Caki2 (cell line): ENCODE measurements around the gene PCSK5. TPM values are rescaled to one million over a fixed set of nuclear protein-coding genes. Genes with fewer than 3 reads are reported as not detected.
"Not testable (repeated sequence)": the region's sequence is repeated elsewhere in the genome, so short reads cannot be mapped to it uniquely, and the experiment has no call there.

Experiments
- DNase-seq: peaks from one replicate; pipeline ENCODE4 v3.0.0-alpha.2; 2015; ENCODE audit warnings: low read depth
- in situ Hi-C: cut with HindIII; loops from 2 replicates; pipeline ENCODE4 v1.10.0; 2016; ENCODE audit warnings: low sequenced_read_pairs, low pct_unique_long_range_greater_than_20kb, mixed read lengths
- total RNA-seq: library from RNA; depleted of rRNA; stranded (reverse); fragments of >200 nt; shearing (Covaris generic); gene quantifications from 2 replicates; pipeline ENCODE4 v1.2.3, GENCODE V29; 2014; ENCODE audit warnings: low replicate concordance

PCSK5 gene
- total RNA-seq, 1 experiment from 2014 or later, result 104 TPM

DNA sequence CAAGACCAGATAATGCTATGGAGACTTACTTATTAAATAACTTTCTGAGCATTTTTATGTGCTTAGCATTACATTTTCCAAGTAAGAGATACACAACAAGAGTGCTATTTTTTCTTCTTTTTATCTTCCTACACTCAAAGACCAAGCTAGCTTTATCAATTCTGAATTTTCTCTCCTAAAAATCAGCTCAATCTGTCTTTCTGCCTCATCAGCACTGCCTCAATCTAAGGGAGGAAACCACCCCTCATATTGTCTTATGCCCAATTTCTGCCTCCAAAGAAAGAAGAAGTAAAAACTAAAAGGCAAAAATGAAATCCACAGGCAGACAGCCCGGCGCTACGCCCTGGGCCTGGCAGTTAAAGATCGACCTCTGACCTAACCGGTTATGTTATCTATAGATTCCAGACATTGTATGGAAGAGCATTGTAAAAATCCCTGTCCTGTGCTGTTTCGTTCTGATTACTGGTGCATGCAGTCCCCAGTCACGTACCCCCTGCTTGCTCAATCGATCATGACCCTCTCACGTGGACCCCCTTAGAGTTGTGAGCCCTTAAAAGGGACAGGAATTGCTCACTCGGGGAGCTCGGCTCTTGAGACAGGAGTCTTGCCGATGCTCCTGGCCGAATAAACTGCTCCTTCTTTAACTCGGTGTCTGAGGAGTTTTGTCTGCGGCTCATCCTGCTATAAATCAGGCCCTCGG lies 472.0 kb downstream of the PCSK5 start:
- DNase-seq, in situ Hi-C loops: not testable (repeated sequence)

GRCh38 chr9:76363032-76363395 lies 472.5 kb downstream of the PCSK5 start:
- in situ Hi-C loops, result no loop called here
- no peak for DNase-seq

DNA sequence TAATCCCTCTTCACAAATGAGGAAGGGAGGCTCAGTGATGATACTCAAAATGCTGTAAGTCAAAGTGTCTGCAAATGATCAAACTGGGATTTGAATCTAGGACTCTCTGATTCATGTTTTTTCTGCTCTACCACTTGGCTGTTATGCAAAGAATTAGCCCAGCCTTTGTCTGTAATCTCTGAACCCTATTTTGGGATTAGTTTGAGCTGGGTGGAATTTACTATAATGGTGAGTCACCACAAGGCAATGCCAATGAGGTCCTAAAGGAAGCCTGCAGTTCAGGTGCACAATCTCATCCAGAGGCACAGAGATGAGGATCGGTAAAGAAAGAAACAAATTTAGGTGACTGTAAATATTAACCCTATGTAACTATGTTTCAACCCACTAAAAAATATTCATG lies 474.6 kb downstream of the PCSK5 start:
- in situ Hi-C loops, result no loop called here
- peak; percentile 54 for DNase-seq

GRCh38 chr9:76366275-76366674 lies 475.8 kb downstream of the PCSK5 start:
- no peak for DNase-seq
- in situ Hi-C loops, result no loop called here

- DNase-seq, result peak; percentile 80
These were observed 479.1 kb downstream of the PCSK5 start for GRCh38 chr9:76369583-76369982.

GRCh38 chr9:76370396-76371023 lies 480.0 kb downstream of the PCSK5 start:
- in situ Hi-C loops, result no loop called here
- no peak for DNase-seq

More at GRCh38 chr9:76369583-76369982, 479.1 kb downstream of the PCSK5 start:
- in situ Hi-C loops, result no loop called here

DNA sequence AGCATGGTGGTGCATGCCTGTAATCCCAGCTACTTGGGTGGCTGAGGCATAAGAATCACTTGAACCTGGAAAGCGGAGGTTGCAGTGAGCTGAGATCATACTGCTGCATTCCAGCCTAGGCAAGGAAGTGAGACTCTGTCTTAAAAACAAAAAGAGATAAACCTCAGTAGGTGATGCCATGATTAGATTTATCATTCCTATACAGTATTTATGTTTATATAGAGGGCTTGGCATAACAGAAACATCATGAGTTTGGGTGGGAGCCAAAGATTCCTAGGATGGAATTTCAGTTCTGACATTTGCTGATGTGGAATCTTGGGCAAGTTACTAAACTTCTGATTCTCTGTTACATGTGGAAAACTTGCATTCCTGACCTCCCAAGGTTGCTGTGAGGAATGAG lies 481.4 kb downstream of the PCSK5 start:
- in situ Hi-C loops, result no loop called here
- DNase-seq, result peak; percentile 81

DNA sequence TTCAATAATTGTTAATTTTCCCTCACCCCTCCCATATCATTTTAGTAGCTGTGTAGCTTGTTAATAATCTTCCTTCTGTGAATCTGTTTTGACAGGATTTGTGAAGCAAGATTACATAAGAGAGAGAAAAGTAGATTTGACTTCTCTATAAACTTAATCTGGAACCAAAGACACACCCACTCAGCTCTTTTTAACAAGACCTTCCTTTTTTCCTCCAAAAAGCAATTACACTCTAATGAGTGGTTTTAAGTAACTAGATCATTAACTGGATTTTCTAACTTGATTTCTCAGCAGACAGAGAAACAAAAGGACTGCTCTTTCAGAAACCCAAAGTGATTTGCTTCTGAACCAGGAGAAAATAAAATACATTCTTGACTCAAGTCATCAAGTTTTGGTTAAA lies 481.9 kb downstream of the PCSK5 start:
- in situ Hi-C loops, result no loop called here
- DNase-seq, result no peak

DNA sequence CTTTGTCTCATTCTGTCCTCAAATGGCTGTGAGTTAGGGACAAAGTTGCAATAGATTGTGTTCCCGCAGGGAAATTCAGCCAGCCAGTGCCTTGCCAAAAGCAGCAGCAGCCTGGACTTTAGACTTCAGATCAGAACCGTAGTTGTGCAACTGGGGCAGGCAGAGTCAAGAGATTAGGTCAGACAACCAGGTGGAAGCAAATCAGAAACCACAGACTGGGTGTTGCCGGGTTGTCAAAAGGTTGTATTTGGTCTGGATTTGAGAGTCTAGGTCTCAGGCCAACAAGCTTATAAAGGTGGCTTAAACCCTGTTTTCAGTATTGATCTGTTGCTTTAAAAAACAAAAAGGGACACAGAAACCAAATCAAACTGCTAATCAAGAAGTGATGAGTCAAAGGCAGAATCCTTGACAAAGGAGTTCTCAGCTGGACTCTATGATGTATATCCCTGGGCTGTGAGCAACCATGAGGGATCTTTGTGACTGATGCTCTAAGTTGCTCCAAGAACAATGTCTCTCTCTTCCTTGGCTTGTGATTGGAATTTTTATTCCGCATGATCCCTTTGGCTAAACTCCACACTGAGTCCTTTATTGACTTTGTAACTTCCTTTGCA lies 482.8 kb downstream of the PCSK5 start:
- peak; percentile 43 for DNase-seq
- in situ Hi-C loops, result no loop called here

DNA sequence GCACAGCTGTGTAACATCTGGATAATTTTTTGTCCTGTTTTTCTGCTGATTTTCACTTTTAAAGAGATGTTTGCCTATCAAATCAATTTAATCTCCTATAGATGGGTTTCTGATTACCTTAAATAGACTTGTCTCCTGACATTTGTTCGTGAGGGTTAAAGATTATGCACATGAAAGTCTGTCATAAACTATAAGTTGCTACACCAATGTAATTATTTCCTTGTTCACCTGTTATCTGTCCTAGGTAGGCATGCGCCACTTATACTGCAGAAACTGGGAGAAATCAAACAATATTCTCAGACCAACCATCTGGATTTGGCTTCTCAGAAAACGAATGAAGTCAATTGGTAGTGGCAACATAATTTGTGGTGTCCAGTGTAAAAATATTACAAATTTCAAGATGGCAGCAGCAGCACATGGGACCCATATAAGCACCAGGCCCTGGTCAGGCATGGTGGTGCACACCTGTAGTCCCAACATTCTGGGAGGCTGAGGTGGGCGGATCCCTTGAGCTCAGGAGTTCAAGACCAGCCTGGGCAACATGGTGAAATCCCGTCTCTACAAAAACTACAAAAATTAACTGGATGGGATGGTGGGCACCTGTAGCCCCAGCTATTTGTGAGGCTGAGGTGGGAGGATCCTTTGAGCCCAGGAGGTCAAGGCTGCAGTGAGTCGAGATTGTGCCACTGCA lies 483.5 kb downstream of the PCSK5 start:
- DNase-seq, result no peak
- in situ Hi-C loops, result no loop called here

DNA sequence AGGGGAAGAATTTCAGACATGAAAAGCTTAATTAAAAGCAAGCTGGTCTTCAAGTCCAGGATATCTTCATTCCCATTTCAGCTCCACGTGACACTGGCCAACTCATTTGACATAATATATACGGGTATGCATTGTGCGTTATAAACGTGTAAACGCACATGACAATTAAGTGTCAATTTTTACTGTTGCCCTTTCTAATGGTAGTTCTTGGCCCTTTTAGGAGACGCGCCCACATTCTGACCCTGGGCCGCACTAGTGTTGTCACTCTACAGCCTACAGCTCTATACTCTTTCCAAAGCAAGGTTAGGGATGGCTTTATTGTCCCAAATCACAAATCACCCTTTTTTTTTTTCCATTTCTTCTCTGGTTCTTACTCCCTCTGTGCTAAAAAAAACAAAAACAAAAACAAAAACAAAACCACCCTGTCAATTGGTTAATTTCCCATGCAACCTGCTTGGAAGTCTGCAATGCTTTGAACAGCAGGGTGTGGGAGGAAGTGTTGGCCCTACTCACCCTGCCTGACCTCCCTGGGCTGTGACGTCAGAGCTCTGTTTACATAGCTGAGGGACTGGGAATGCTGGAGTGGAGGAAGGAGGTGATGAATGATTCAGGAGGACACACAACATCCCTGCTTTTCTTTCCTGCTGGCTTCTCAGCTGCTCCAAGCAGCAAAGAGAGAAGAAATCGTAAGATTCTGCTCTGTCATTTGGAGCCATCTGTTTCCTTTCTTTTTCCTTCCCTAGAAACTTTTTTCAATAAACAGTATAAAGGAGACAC lies 484.5 kb downstream of the PCSK5 start:
- in situ Hi-C loops, result no loop called here
- DNase-seq, result peak; percentile 81

GRCh38 chr9:76377791-76378190 lies 487.3 kb downstream of the PCSK5 start:
- DNase-seq, result no peak
- in situ Hi-C loops, result no loop called here

GRCh38 chr9:76378367-76379073 lies 488.0 kb downstream of the PCSK5 start:
- in situ Hi-C loops, result no loop called here
- DNase-seq, result no peak

- in situ Hi-C loops, result no loop called here
- peak; percentile 31 for DNase-seq
These were observed 489.0 kb downstream of the PCSK5 start for GRCh38 chr9:76379494-76379893.

GRCh38 chr9:76390656-76391055 lies 500.2 kb downstream of the PCSK5 start:
- no peak for DNase-seq

DNA sequence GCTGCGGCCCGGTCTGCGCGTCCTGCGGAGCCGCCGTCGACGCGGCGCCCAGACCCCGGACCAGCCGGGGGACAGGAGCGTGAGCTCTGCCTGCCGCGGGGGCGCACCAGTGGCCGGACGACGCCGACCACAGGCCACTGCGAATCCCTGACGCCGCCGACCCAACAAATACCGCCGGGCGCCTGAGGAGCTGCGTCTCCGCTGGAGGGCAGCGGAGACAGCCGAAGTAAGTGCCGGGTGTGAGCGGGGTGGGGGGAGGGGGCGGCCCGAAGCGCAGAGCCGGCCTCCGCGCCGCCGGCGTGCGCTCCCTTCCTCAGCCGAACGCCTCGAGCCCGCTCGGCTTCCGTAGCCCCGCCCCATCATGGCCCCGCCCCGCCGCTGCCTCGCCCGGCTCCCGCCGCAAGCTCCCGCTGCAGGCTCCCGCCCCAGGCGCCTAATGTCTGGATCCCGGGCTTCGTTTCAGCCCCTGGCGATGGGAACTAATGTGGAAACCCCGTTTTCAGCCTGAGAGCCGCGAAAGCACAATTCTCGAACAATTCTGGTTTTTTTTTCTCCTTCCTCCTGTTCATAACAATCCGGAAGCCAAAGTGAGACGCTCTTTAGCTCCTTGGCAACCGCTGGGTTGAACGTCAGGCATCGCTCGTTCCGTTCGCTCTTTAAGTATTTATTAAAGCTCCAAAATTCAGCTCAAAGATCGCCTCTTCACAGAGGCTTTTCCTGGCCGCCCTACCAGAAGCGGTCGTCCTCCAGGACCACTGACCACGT lies 503.9 kb downstream of the PCSK5 start, which contains the start of gene RFK:
RFK (minus strand) TSS at position 232 of the 765 bp plus-strand sequence. CDS start 255 bp downstream, outside the sequence.
- in situ Hi-C loops, result no loop called here
- peak; percentile 90 for DNase-seq

More at GRCh38 chr9:76390656-76391055, 500.2 kb downstream of the PCSK5 start:
- in situ Hi-C loops, result no loop called here

- DNase-seq, result no peak
- in situ Hi-C loops, result no loop called here
These were observed 504.4 kb downstream of the PCSK5 start for GRCh38 chr9:76394960-76395252.
